ENCODE results near the gene FAM124B.
"Not testable (repeated sequence)": the region's sequence is repeated elsewhere in the genome, so short reads cannot be mapped to it uniquely, and the experiment has no call there.

Gene FAM124B

GRCh38 chr2:224413381-224413780, 11.5 kb upstream of the FAM124B start:
- no peak for DNase-seq (ENCODE audit: low read depth)

- DNase-seq (ENCODE audit: low read depth): peak; percentile 60
These were observed 10.5 kb upstream of the FAM124B start for GRCh38 chr2:224412141-224413015.

GRCh38 chr2:224410946-224411561, 9.1 kb upstream of the FAM124B start:
- DNase-seq (ENCODE audit: low read depth): no peak

- DNase-seq (ENCODE audit: low read depth): no peak
These were observed 6.8 kb upstream of the FAM124B start for GRCh38 chr2:224408676-224409075.

- DNase-seq (ENCODE audit: low read depth): no peak
These were observed 5.4 kb upstream of the FAM124B start for GRCh38 chr2:224407241-224407701.

GRCh38 chr2:224405841-224406370, 4.0 kb upstream of the FAM124B start:
- no peak for DNase-seq (ENCODE audit: low read depth)

- DNase-seq (ENCODE audit: low read depth): no peak
These were observed 3.5 kb upstream of the FAM124B start for GRCh38 chr2:224405412-224405811.

GRCh38 chr2:224404796-224405195, 2.9 kb upstream of the FAM124B start:
- no peak for DNase-seq (ENCODE audit: low read depth)

- DNase-seq (ENCODE audit: low read depth): no peak
These were observed 1.8 kb upstream of the FAM124B start for GRCh38 chr2:224403657-224404056.

GRCh38 chr2:224400886-224401632, 848 bp downstream of the FAM124B start:
- no peak for DNase-seq (ENCODE audit: low read depth)

GRCh38 chr2:224400174-224400810, 1.6 kb downstream of the FAM124B start:
- no peak for DNase-seq (ENCODE audit: low read depth)

GRCh38 chr2:224398289-224398688, 3.6 kb downstream of the FAM124B start:
- no peak for DNase-seq (ENCODE audit: low read depth)

- DNase-seq (ENCODE audit: low read depth): not testable (repeated sequence)
These were observed 4.8 kb downstream of the FAM124B start for GRCh38 chr2:224397100-224397499.

GRCh38 chr2:224395620-224396390, 6.1 kb downstream of the FAM124B start:
- DNase-seq (ENCODE audit: low read depth): no peak

GRCh38 chr2:224393157-224393872, 8.6 kb downstream of the FAM124B start:
- DNase-seq (ENCODE audit: low read depth): no peak

GRCh38 chr2:224392545-224392944, 9.4 kb downstream of the FAM124B start:
- DNase-seq (ENCODE audit: low read depth): no peak

GRCh38 chr2:224389317-224389716, 12.6 kb downstream of the FAM124B start:
- no peak for DNase-seq (ENCODE audit: low read depth)

- no peak for DNase-seq (ENCODE audit: low read depth)
These were observed 15.0 kb downstream of the FAM124B start for GRCh38 chr2:224386876-224387275.

GRCh38 chr2:224382973-224383555, 18.8 kb downstream of the FAM124B start:
- no peak for DNase-seq (ENCODE audit: low read depth)

GRCh38 chr2:224382280-224382647, 19.6 kb downstream of the FAM124B start:
- DNase-seq (ENCODE audit: low read depth): not testable (repeated sequence)

All from fibroblast of gingiva (primary cell).